Measurements from ENCODE around the gene CNTNAP4. TPM values are rescaled to one million over a fixed set of nuclear protein-coding genes. Genes with fewer than 3 reads are reported as not detected.

CNTNAP4 gene
- total RNA-seq, 2 donors from 2014 or later: not detected

DNA sequence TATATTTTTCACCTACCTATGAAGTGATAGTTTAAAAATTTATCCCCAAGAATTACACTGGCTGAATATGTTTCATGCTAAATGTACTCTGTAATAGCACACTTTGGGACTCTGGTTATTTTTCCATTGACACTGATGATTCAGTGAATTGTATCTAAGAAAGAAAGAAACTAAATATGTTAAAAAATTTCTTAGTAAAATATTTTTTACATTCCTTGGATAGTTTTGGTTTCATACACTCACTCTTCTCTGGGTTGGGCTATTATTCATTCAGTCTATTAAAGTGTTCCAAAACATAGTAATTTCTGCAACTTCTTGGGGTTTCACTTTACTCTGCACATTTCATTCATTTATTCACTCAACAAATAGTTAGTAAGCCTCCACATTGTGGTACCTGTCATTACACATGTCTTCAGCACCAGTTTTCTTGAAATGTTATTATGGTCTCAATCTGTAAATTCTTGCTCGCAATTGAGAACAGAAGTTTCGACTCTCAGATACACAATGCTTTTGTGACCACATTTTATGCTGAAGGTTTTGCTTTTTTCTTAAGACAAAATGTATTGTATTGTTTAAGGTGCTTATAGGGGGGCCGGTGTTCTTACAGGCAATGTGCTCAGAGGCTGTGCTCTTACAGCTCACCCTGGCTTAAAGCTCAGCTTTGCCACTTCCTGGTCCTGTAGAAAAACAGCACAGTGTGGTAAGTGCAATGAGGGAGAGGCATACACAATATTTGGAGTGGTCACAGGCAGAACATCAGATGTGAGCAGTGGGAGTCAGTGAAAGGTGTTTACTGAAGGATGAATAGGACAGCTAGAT lies 17.4 kb downstream of the CNTNAP4 start:
- no peak for DNase-seq
- intact Hi-C loops (cut with DNase I, micrococcal nuclease): no loop called here
- no peak for ATAC-seq

DNA sequence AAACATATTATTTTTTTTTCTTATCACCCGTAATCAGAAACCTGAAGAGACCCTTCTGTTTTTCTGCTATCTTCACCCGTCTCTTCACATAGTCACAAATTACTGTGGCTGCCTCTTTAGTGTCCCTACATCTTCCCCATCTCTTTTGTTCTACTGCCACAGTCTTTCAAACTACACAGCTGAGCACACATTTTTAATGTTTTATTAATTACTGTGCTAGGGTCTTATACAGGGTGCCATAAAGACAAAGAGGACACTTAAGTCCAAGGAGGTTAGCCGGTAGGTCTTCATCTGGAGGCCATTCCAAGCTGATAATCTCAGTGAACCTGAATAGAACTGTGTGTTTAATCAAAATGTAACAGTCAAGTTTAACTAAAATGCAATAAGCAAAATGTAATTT lies 20.7 kb downstream of the CNTNAP4 start:
- intact Hi-C loops (cut with DNase I, micrococcal nuclease): no loop called here
- ATAC-seq (no peak), DNase-seq (no peak)

DNA sequence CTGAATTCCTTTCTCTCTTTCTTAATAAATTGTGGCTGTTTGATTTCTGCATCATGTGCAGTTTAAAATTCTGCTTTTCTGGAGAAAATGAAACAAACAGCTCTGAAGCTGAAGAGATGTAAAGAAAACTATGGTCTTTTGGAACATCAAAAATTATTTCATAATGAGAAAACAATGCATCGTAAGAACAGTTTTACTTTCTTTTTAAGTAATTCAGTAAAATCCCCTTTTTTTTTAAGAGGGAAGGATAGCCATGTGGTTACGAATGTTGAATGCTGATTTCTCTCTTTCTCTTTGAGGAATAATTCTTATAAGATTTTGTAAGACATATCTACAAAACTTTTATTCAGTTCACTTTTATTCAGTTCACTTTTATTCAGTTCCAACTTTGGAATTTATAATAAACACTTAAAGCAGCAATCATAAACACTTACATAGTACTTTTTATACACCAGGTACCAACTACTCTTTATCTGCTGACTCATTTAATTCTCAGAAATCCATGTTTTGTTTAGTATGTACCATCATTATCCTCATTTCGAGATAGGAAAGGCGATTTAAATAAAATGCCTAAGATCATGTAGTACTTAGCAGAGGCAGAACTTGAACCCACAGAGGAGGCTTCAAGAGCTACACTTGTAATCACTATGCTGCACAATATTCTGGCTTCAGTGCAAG lies 26.6 kb downstream of the CNTNAP4 start:
- intact Hi-C loops (cut with DNase I, micrococcal nuclease): no loop called here
- no peak for DNase-seq
- no peak for ATAC-seq

DNA sequence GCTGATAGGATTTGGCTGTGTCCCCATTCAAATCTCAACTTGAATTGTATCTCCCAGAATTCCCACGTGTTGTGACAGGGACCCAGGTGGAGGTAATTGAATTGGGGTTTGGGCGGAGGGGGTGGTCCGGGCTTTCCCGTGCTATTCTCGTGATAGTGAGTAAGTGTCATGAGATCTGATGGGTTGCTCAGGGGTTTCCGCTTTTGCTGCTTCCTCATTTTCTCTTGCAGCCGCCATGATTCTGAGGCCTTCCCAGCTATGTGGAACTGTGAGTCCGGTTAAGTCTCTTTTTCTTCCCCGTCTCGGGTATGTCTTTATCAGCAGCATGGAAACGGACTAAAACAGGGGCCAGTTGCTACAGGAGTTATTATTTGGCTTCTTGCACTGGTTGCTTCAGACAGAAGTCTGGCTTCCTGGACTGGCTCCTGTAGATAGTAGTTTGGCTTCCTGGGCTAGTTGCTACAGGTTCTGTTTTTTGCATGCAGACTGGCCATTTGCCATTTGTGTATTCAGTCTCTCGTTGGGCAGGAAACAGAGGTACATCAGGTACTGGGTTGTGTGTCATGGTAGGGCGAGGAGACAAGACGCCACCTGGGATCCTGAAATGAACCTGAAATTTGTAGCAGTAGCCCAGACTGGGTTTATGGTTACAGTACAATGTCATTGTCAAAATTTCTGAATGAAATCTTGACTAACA lies 32.6 kb downstream of the CNTNAP4 start:
- intact Hi-C loops (cut with DNase I, micrococcal nuclease): no loop called here
- DNase-seq (no peak), ATAC-seq (no peak)

DNA sequence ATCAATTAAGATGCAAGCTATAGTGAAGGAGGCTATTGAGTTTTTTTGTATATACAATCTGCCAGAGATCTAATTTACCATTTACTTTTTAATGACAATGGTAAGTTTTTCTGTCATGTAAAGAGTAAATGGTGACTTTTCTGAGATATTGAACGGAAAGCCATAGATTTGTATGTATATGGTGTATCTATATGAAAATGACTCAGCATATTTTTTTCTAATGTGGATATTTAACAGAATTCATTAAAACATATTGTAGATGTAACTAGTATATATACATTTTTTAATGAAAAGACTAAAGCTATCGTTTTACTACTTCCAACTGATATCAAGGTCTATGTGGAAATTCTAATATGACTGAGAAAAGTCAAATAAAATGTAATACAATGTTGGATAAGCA lies 34.1 kb downstream of the CNTNAP4 start:
- DNase-seq (no peak), ATAC-seq (no peak)
- intact Hi-C loops (cut with DNase I, micrococcal nuclease): no loop called here

DNA sequence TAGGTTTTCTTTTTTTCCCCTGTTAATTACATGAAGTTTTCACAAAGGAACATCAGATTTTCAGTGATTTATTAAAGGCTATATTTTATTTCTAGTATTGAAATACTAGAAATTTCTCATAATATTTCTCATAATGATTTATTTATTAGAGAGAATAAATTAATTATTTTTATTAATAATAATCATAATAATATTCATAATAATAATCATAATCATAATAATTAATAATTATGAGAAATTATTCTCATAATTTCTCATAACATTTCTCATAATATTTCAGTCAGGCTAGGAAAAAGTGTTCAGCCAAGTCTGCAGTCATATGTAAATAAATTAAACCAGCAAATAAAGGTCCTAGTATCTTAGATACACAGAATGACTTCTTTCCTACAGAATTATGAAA lies 41.4 kb downstream of the CNTNAP4 start:
- ATAC-seq (no peak), DNase-seq (no peak)
- intact Hi-C loops (cut with DNase I, micrococcal nuclease): no loop called here

DNA sequence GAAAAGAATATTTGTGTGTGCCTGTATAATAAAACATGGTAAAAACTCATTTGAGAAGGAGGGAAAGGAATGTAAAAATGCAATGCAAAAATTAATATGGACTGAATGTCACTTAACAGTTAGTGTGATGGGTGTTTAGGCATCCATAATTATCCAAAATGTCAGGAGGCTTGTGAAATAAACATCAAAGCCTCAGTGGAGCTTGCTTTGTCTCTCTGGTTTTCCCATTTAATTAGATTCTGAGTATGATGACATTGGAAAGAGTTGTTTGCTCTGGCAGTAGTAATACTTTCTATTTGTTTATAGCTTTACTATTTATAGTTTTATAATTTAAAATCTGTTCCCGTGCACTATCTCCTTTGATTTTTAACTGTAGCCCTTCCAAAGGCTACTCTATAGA lies 51.9 kb downstream of the CNTNAP4 start:
- ATAC-seq: no peak
- intact Hi-C loops (cut with DNase I, micrococcal nuclease): no loop called here
- no peak for DNase-seq

DNA sequence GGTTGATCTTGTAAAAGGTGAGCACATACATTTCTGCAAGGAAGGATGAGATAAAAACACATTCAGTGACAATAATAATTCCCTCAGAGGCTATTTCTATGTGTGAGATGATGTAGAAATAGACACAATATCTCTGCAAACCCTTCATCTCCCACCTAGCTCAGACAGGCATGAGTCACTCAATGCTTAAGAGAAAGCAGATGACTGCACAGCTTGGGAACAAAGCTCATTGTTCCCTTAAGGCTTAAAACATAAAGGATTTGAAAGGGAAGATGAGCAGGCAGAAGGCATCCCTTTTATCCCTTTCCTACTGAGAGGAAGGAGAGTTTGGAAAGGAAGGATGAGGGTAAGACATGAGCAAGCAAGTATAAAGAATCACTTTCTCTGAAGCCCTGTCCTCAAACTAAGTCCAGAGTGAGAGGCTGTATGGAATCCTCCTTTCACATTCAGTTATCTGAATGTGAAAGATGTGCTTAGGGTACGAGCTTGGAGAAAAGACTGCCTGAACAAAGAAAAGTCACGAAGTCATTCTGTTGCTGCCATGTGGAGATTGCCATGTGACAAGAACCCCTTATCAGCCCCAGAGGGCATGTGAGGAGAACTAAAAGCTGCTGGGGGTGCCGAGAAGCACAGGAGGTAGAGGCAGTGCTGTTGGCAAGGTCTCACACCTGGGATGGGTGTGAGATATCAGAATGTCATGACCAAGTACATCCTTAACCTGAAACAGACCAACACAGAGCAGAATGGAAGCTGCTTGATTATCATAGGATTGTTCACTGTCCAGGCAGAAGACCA lies 58.2 kb downstream of the CNTNAP4 start:
- ATAC-seq (no peak), DNase-seq (no peak)
- intact Hi-C loops (cut with DNase I, micrococcal nuclease): no loop called here

DNA sequence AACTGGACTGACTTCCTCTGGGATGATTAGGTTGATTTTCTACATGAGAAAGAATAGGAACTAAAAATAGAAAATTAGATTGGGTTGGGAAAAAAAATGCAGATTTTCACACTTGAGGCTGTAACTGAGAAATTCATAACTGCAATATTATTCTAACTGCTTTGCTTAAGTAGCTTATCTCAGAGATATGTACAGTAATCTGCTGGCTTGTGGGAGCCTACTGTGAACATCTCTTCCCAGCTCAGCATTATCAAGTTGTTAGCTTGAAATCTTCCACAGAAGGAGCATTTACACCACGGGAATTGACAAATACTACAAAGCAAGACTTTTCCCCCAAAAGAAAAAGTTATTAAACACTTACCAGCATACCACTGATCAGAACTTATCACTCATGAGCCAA lies 58.9 kb downstream of the CNTNAP4 start:
- ATAC-seq (no peak), DNase-seq (no peak)
- intact Hi-C loops (cut with DNase I, micrococcal nuclease): no loop called here

DNA sequence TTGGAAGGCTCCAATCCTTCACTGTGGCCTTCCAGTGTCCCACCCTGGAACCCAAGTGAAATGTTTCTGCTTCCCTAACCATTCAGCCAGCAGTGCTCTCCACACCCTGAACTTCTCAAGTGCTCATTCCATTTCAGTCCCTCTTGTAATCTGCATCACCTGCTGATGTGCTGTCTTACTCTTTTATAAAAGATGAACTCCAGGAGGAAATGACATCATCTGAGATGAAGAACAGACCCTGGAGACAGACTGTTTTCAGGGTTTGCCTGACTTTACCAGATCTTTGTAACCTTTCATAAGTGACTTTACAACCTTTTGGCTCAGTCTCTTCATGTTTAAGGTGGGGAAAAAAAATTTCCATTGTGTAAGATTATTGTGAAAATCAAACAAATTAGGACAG lies 61.3 kb downstream of the CNTNAP4 start:
- intact Hi-C loops (cut with DNase I, micrococcal nuclease): no loop called here
- DNase-seq (no peak), ATAC-seq (no peak)

DNA sequence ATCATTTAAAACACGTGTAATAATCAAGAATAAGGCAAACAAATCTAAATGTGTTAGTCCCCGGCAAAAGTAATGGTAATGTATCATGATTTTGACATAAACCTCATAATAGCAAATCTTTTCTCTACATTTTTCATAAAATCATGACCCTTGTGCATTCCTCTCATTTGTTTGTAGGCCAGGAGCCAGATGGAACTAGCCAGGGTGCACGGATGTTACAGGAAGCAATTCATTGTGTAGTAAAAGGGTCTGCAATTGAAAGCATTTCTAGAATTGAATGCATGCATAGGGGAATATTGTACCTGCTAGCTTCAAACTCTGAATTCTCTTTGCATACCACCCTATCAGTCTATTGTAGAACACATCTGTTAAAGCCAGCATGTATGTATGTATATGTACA lies 66.6 kb downstream of the CNTNAP4 start:
- DNase-seq (no peak), ATAC-seq (no peak)
- intact Hi-C loops (cut with DNase I, micrococcal nuclease): no loop called here

DNA sequence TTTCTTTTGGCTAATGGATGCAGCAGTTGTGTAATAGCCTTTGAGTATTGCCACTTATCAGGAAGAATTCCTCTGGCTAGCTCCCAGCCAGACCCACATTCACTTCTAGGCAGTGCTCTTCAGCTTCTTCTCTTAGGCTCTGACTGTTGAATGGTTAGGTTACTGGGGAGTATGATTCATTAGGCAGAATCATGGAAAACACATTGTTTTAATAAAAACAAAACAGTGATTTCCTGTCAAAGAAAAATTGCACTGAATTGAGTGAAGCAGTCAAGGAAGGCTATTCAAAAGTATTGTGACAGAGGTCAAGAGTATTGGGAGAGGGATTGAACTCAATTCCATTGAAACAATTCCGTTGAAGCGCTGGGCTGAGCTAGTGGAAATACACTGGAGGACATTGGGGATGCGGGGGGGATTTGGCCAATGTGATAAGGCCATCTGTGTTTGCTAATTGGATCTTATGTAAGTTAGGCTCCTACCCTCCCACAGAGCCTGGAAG lies 68.0 kb downstream of the CNTNAP4 start:
- ATAC-seq (no peak), DNase-seq (peak in 1 of 2 donors; percentile 3)
- intact Hi-C loops (cut with DNase I, micrococcal nuclease): no loop called here

DNA sequence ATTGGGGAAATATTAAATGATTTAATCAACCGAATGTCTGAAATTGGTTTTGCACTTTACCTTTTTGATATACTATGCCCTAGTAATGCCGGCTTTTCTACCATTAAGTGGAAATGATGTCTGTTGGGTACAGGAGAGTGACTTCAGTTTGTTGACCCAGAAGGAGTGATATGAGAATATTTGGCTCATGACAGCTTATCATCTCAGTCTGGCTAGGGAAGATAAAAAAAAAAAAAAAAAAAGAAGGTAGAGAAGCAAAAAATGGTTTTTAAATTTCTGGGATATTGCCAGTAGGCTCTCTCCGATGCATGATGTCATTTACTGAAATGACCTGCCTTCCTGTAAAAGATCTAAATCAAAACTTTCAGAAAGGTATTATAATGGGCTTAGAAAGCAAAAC lies 69.0 kb downstream of the CNTNAP4 start:
- intact Hi-C loops (cut with DNase I, micrococcal nuclease): no loop called here
- ATAC-seq (no peak), DNase-seq (no peak)

DNA sequence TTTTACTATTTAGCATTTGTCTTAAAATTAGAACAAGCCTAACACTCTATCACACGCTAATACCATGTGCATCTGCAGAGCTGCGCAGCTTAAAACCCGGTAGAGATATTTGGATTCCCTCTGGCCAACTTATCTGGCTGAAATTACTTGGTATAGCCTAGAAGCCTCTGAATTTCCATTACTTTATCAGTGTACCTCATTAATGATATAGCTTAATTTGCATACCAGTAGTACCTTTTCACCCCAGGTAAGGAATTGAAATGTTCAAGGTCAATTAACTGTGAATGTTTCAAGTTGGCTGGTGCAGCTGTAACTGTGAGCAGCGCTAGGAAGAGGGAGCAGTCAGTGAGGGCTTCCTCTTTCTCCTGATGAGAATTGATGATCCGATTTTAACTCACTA lies 74.2 kb downstream of the CNTNAP4 start:
- no peak for DNase-seq
- no peak for ATAC-seq
- intact Hi-C loops (cut with DNase I, micrococcal nuclease): no loop called here

DNA sequence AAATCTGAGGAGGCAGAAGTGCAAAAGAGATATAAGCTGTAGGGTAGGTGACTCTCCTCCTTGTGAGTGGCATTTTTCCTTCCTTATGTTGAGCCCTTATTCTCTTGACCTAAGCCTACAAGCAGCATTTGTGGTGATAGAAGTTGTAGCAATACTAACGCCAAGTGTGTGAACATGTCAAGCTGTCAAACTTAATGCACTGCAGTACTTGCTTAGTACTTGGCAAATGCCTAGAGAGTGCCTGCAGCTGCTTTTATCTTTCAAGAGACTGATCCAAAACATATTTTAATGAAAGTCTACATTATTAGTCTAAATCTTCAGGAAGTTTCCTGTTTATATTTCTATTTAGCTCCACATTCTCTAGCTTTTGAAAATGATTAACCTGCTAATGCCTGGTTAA lies 83.2 kb downstream of the CNTNAP4 start:
- intact Hi-C loops (cut with DNase I, micrococcal nuclease): no loop called here
- no peak for ATAC-seq
- no peak for DNase-seq

DNA sequence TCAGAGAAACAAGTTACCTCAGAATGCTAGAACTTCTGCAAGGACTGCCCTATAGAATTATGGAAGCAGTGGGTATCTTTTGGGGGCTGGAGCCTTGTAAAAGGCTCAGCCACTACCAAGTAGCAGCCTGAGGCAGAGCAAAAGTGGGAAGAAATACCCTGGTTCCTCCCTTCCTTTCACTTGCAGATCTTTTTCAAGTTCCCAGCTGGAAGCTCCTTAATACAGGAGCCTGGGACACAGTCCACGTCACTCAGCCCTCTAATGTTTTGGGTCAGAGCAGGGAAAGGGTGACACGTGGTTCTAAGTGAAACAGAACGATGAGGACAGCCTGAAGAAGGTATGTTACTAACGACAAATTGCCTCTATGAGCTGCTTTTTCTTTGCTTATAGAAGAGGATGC lies 93.1 kb downstream of the CNTNAP4 start:
- intact Hi-C loops (cut with DNase I, micrococcal nuclease): no loop called here
- no peak for DNase-seq
- ATAC-seq: no peak

DNA sequence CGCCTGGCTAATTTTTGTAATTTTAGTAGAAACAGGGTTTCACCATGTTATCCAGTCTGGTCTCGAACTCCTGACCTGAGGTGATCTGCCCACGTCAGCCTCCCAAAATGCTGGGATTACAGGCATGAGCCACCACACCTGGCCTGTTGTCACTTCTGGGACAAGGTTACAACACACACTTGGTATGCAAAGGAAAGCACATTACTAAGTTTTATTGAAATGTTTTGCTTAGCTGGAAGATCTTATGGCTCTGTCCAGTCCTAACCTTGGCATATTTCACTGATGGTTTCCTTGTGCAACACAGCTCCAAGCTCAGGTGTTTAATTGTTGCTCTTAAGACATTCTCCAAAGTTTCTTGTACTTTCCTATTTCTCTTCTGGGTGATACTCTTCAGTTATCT lies 94.2 kb downstream of the CNTNAP4 start:
- intact Hi-C loops (cut with DNase I, micrococcal nuclease): no loop called here
- DNase-seq: no peak
- ATAC-seq: no peak

DNA sequence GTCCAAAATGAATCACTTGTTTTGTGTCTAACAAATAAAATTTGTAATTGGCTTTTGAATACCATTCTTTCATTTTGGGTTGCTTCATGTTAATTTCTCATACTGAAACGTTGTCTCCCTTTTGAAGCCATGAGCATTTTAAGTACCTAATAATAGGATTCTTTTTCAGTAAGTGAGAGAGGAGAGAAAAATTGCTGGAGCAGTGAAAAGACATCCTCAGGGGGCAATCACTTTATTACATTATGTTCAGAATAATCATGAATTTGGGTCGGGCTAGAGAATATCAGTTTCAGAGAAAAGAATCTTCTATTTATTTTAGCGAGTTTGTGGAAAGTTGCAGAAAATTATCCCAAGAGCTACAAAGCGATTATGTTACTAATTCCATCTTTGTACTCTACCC lies 96.8 kb downstream of the CNTNAP4 start:
- intact Hi-C loops (cut with DNase I, micrococcal nuclease): no loop called here
- no peak for DNase-seq
- no peak for ATAC-seq

DNA sequence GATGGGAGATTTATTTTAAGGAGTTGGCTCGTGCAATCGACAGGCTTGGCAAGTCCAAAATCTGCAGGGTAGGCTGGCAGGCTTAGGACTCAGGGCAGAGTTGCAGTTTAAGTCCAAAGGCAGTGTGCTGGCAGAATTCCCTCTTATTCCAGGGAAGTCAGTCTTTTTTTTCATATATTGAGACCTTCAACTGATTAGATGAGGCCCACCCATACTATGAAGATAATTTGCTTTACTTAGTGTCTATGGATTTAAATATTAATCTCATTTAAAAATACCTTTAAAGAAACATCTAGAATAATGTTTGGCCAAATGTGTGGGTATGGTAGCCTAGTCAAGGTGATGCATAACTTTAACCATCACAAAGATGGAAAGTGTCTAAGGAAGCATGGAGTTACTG lies 99.8 kb downstream of the CNTNAP4 start:
- intact Hi-C loops (cut with DNase I, micrococcal nuclease): no loop called here
- no peak for ATAC-seq
- no peak for DNase-seq
